Cerebellar nuclear complex (tissue), 1 donor: ENCODE data around the gene MLN.

Experiments
- DNase-seq, 2 experiments: peaks; one replicate each; lab custom pipeline; 2025; lab: John Stamatoyannopoulos, UW

Gene MLN

GRCh38 chr6:33813990-33814985 is 10.5 kb upstream of the MLN start:
- DNase-seq = no peak

- DNase-seq = no peak
Measured at GRCh38 chr6:33813246-33813904, 9.6 kb upstream of the MLN start.

GRCh38 chr6:33812669-33813068 is 8.9 kb upstream of the MLN start:
- DNase-seq = no peak

DNA sequence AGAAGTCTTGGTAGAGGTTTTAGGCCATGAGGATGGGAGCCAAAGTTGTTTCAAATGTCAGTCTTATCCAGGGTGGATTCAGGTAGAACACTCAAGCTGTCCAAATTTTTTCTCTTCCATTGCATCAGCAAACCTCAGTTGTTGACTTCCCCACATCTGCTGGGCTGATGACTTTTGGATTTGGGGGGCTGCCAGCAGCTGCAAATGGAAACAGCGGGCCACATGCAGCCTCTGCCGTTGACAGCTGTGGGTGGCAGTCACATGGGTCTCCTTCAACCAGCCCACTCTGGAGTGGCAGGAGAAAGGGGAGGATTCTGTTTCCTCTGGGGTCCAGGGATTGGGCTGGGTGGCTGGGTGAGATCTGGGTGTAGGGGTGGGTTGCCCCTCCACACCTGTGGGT is 5.8 kb upstream of the MLN start:
- DNase-seq = no peak

GRCh38 chr6:33808641-33809180 is 4.9 kb upstream of the MLN start:
- DNase-seq = no peak

- no peak for DNase-seq
Measured at GRCh38 chr6:33807606-33808005, 3.8 kb upstream of the MLN start.

DNA sequence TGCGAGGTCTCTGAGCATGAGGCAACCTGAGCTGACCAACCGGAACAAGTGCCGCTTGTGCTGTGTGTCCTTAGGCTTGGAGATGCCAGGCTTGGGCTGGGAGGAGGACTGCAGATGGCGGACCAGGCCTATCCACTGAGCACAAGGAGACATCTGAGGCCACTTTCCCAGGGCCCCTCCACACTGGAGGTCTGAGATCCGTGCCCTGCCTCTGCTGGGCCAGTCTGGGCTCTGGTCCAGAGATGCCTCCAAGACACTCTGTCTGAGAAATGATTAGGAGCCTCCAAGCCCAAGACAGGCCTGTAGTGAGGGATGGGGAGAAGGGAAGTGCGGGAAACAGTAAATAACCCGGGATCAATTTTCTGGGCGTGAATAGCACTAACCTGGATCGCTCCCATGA is 3.0 kb upstream of the MLN start:
- DNase-seq = no peak

DNA sequence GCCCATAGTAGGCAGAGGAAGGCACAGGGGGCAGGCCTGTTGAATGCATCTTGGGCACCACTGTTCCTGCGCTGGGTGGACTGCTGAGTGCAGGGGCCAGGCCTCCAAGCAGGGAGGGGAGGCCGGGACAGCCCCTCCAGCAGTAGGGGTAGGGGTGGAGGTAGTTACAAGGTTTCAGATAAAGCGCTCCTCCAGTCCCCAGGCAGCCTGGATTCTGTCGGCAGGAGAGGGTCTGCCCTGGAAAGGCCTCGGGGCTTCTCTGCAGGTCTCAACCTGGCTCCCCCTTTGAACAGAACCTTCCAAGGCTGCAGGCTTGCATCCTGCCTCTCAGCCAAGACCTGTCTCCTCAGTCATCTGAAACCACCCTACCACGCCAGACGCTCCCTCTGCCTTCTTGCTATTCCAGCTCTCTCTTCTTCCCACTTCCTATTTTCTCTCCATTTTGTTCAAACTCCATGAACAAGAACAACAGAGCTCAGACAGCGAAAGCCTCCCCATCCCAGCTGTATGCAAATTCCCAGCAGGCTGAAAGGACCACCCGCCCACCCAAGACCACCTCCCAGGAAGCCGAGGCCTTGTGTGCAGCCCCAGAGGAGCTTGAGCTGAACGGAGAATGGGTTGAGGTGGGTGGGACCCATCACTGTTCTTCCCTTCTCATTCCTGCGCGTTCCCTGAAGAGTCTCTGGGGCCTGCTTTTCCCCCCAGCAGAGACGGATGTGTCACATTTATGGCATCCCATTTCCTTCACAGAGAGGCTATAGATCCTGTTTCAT is 1.4 kb downstream of the MLN start:
- DNase-seq = no peak

DNA sequence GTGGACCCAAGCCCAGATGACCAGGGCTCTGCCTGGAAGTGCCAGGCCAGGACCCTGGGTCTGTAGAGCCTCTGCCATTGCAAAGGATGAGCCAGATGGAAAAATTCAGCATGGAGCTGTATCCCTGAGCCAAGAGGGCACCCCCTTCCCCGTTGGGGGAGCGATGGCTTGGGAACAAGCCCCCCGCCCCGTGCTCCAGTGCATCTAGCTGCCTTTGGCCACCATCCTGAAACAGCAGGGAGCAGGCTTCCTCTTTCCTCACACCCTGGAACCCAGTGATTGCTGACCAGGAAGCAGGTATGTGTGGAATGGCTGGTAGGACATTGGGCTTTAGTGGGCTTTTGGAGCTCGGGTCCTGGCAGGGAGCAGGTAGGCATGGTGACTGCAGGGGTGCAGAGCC is 2.2 kb downstream of the MLN start:
- DNase-seq = no peak

DNA sequence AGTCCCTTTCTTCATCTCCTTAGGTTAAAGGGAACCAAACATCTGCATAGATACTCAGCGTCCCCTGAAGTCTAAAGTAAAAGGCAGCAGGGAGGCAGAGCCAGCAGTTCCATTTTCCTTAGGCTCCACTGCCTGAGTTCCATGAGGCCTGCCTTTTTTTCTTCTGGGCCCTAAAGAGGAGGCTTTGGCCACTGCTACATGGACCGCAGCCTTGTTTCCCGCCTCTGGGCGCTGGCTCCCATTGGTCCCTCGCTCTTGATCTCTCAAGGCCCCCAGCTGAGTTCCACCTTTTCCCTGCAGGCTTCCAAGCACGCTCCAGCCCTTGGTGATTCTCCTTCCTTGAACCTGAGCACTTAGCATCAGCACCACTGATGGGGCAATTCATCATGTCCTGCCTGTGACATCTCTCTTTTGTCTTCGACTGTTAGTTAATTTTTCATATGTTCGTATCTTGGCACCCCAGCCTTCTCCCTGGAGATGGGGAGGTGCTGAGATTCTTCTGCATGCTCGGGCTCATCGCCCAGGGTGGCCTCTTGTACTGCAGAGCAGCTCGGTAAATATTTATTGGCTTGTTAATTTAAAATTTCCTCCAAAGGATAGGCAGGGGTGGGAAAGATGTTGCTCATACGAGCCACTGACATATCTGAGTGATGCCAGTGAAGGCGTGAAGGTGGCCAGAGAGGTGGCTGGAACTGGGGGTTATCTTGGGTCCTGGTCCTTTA is 3.4 kb downstream of the MLN start:
- DNase-seq = no peak

- no peak for DNase-seq
Measured at GRCh38 chr6:33799454-33800113, 4.2 kb downstream of the MLN start.

DNA sequence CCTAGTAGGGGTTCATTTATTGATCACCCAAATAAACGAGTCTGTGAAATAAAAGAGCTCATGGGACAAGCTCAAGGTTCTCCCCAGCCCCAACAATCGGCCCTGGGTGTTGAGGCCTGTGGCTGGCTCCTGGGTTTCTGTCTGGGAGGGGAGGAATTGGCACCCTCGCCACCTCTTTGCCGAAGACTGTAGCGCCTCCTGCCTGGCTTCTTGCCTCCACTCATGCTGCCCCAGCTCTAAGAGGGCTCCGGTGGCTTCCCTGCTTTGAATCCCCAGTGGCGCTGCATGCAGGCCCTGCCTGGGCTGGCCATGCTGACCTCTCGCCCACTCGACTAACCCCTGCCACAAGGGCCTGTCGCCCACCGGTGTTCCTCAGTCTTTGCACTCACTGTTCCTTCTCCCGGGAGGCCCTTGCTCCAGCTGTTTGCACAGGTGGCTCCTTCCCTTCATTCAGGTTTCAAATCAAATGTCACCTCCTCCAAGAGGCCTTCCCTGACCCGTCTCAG is 5.4 kb downstream of the MLN start:
- DNase-seq = no peak

- DNase-seq = no peak
Measured at GRCh38 chr6:33797626-33798342, 6.0 kb downstream of the MLN start.

- DNase-seq = no peak
Measured at GRCh38 chr6:33794910-33795623, 8.7 kb downstream of the MLN start.

- no peak for DNase-seq
Measured at GRCh38 chr6:33792981-33793380, 10.8 kb downstream of the MLN start.

GRCh38 chr6:33791620-33792019 is 12.2 kb downstream of the MLN start:
- DNase-seq = no peak

- DNase-seq = no peak
Measured at GRCh38 chr6:33790910-33791309, 12.9 kb downstream of the MLN start.

DNA sequence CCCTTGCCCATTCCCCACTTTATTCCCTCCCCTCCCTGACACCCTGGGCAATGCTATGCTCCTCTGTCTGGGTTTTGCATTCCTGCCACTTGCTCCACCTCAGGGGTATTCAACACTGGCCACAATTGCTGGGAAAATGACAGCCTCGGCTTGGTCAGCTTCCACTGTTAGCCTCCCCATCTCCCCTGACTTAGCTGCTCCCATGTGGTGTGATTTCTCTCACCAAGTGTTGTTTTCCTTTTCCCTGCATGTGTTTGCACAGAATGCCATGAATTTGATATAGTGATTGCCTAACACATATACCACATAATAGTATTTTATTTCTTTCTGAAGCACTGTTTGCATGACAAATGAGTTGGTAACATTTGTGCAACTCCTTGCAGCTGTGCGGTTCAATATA is 13.4 kb downstream of the MLN start:
- no peak for DNase-seq

- DNase-seq = no peak
Measured at GRCh38 chr6:33789550-33789895, 14.3 kb downstream of the MLN start.
